ENCODE results near the gene IL23A.
"Not testable (repeated sequence)": the region's sequence is repeated elsewhere in the genome, so short reads cannot be mapped to it uniquely, and the experiment has no call there.

The IL23A gene

DNA sequence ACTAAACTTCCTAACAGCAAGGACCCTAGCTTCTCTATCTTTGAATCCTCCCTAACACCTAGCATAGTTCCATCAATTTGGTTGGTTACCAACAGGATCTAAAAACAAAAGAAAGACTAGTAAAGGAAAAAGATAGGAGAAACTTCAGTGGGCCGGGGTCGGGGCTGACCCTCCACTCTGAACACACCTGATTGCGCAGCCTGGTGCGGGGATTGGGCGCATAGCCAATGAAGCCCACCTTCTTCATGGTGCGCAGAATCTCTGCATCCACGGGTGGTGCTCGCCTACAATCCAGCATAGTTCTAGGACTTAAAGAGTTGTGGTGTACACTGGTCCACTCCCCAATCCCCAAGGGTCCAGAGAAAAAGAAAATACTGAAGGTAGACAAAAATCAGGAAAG, 12.6 kb upstream of the IL23A start:
- DNase-seq (ENCODE audit: low spot score): no peak

DNA sequence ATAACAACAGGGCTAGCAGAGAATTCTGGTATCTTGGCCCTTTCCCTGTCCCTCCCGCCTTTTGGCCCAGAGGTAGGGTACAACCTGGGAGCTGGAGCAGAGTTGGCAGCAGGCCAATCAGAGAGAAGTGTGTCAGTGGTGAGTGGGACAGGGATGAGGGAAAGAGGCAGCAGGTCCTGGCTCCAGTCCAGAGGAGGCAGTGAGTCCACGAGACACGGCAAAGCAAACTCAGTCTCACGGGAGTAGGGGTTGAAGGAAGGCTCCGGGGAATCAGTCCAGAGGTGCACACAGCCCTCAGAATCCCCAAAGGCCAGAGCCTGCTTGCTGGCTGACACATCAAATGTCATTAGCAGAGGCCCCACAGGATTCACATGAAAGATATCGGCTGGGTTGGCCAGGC, 12.2 kb upstream of the IL23A start:
- DNase-seq (ENCODE audit: low spot score): no peak

DNA sequence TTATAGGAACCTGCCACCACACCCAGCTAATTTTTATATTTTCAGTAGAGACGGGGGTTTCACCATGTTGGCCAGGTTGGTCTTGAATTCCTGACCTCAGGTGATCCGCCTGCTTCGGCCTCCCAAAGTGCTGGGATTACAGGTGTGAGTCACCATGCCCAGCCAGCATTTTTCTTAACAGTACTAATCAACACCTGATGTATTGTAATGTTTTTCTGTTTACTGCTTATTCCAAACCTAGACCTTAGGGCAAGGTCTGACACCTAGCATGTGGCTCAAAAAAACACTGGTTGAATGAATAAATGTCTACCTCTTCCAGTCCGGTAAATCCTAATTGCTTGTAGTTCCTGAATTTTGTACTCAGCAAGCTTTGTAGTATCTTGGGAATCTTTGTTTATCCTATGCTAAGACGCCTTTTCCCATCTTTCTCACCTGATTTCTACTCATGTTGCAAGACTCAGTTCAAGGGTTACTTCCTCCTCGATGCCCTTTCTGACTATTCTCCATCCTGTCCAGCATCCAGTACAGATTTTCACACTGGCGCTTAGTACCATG, 7.7 kb upstream of the IL23A start:
- no peak for DNase-seq (ENCODE audit: low spot score)

DNA sequence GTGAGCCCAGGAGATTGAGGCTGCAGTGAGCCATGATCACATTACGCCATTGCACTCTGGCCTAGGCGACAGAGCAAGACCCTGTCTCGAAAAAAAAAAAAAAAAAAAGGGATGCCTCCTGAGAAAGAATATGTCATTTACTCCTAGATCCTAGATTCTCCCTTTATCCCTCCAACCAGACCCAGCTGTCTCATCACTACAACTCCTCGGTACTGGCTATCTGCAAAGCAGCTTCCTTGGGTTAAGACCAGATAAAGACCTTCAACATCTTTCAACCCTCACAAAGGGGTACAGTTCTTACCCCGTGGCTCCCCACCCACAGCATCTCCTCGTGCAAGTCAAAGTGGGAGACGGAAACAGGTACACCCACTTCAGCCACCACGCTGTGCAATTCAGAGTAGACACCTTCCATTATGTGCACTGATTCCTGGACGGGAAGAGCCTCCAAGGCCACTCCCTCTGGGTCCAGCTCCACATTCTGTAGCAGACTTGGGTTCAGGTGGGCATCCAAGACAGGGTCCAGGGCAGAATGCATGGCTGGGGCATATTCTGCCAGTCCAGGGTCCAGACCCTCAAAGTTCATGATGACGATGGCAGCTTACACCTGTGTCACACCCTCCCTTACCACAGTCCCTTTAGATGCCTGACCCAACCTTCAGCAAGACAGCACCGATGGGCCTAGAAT, 6.0 kb upstream of the IL23A start:
- DNase-seq (ENCODE audit: low spot score): no peak

DNA sequence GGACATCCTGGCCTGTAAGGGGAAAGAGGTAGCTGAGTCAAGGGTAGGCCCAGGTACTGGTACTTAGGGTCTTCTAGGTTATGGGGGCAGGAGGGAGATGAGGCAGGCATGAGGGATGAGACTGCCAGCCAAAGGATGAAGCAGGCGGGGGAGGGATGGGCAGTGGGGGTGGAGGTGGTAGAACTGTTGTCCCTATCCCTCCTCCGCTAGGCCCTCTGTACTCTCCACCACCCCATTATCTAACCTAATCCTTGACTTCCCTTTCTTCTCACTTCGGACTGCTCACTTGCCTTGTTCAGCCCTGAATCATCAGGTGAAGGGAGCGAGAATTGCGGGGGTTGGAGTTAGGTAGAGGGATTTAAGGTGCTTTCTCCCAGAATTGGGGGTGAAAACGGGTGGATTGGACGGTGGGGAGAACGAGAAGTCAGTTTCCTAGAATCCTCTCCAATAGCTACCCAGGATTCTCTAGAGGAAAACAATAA, 5.4 kb upstream of the IL23A start:
- DNase-seq (ENCODE audit: low spot score): no peak

DNA sequence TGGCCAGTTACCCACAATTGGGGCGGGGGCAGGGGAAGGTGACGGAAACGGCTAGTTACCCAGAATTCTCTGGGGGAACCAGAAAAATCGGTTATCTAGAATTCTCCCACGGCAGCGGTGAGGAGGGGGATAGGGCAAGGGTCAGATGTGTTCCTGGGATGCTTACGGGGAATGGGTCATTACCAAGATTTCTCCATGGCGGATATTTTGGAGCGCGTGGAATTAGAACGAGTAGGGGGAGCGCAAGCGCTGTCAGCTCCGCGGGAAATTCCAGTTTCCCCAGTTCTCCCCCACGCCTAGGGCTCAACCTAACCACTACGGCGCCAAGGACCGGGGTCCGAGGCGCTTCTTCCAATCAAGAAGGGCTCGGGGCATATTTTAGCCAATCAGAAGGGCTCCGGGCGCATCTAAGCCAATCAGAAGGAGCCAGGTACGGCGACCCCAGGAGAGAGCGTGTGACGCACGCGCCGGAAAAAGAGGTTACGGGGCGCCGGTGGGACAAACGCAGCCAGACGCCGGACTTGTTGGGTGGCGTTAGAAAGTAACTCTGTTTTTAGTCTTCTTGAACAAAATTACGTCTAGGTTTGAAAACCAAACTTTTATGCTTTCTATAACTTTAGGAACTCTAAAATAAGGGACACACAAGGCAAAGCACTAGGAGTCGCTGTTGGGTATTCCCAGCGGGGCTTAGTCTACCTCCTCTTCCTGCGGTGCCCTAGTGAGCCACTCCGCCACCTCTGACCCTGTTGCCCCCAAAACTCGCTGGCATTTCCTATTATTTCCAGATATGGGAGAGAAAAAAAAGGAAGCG, 4.8 kb upstream of the IL23A start, which contains the start of gene PAN2:
TSS of gene PAN2 (minus strand) at position 322 of the 811 bp plus-strand sequence. CDS start 906 bp downstream, outside the sequence.
- DNase-seq (ENCODE audit: low spot score): peak; percentile 98

DNA sequence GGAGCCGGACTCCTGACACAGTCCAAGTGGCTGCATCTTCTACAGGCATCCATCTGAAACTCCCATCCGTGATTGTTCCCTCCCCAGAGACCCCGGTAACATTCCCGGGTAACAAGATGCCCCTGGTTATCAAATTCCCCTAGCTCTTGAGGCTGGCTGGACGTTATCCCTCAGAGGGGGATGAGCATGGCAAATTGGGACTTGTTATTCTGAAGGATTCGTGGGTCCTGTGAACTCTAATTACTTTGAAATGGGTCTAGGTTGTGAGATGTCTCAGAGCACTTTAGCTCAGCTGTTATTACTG, 4.2 kb upstream of the IL23A start:
- DNase-seq (ENCODE audit: low spot score): no peak

DNA sequence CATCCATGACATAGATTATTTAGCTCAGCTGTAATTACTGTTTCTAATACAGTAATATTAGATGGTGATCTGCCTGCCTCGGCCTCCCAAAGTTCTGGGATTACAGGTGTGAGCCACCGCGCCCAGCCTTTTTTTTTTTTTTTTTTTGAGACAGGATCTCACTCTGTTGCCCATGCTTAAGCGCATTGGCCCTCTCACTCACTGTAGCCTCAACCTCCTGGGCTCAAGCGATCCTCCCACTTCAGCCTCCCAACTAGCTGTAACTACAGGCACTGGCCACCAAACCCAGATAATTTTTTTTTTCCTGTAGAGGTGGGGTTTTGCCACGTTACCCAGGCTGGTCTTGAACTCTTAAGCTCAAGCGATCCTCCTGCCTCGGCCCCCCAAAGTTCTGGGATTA, 3.2 kb upstream of the IL23A start:
- DNase-seq (ENCODE audit: low spot score): not testable (repeated sequence)

DNA sequence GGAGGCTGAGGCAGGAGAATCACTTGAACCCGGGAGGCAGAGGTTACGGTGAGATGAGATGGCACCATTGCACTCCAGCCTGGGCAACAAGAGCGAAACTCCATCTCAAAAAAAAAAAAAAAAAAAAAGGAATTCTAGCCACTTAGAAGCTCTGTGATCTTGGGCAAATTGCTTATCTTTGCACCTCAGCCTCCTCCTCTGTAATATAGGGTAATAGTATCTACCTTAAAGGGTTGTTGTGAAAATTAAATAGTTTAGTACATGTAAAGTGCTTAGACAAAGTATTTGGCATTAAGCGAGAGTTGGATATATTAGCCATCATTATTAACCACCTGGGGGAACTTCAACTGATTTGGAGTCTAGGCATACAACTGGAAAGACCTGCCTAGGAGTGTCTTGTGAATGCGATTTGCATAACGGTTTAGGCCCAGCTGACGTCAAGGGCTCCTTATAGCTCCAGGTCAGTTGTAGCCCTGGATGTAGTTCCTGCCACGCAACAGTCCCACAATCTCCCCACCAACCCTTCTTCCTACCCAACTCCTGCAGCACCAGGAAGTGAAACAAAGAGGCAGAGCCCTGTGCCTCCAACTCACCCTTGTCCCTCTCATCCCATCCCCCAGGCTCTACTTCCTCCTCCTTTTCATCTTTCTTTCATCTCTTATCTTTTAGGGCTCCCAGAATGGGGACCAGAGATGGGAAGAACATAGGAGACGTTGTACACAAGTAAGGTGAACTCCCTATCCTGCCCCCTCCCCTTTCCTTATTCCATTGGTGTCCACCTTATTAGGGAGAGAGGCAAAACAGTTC, 2.1 kb upstream of the IL23A start:
- no peak for DNase-seq (ENCODE audit: low spot score)

DNA sequence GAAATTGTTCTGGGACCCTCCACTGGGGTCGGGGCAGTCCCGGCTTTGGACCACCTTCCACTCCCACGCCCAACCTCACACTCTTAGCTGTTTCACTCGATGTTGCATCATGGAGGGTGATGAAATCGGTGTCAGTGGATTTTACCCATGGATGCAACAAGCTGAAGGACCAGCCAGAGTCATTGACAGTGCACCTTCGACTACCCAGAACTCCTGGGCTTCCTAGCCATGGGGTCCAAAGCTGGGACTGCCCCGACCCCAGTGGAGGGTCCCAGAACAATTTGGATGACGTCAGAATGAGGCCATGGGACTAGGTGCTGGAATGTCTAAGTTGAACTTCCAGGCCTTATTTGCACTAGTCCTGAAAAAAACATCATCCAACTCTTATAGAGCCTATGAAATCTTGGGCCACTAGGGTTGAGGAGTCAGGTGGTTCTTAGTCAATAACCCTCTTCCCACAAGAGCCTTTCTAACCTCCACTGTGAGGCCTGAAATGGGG, 882 bp upstream of the IL23A start:
- DNase-seq (ENCODE audit: low spot score): no peak

DNA sequence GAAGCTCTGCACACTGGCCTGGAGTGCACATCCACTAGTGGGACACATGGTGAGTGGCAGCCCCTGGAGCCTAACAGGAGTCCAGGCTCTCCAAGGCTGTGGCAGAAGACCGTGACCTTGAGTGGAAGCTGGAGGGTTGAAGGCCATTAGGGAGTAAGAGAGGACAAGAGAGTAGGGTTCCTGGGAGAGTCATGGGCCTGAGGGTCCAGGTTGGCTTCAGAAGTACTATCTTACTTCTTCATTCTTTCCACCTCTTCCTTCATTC, 406 bp downstream of the IL23A start:
- no peak for DNase-seq (ENCODE audit: low spot score)

DNA sequence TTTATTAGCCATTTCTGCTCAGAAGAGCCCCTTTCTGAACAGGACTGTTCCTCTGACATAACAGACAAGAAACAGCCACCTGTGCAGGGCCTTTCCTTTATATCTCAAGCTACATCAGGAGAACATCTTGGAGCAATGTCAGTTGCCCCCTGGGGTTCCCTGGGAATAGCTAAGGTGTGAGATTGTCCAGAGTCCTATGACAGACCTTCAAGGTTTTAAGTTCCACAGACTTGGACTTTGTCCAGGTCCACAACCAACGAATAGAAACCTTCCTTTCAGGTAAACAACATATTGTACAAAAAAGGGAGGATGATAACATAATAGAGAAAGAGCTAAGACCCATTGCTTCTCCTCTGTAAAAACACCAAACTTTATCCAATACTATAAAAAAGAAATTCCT, 2.9 kb downstream of the IL23A start:
- DNase-seq (ENCODE audit: low spot score): no peak

DNA sequence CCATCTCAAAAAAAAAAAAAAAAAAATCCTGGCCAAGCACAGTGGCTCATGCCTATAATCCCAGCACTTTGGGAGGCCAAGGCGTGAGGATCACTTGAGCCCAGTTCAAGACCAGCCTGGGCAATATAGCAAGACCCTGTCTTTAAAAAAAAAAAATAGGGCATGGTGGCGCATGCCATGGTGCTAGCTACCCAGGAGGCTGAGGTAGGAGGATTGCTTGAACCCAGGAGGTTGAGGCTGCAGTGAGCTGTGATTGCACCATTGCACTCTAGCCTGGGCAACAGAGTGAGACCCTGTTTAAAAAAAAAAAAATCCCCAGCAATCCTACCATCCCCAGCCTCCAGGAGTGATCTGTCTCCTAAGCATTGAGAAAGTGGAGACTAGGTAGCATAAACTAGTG, 3.6 kb downstream of the IL23A start:
- DNase-seq (ENCODE audit: low spot score): not testable (repeated sequence)

DNA sequence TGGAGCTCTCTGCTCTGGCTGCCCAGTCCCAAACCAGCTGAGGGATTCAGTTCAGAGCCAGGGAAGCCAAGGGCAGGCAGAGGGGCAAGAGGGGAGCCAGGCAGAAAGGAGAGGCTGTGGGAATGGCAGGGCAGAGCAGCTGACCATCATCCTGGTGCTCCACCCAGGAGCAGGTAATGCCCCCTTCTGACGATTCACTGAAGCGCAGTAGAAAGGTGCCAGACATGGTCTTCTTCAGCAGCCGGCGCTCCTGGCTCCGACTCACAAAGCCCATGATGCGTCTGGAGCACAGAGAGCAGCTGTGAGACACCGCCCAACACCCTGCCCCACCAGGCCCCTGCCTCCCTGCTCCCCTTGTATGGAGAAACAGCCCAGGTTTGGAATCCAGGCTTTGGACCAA, 8.0 kb downstream of the IL23A start:
- peak; percentile 56 for DNase-seq (ENCODE audit: low spot score)

DNA sequence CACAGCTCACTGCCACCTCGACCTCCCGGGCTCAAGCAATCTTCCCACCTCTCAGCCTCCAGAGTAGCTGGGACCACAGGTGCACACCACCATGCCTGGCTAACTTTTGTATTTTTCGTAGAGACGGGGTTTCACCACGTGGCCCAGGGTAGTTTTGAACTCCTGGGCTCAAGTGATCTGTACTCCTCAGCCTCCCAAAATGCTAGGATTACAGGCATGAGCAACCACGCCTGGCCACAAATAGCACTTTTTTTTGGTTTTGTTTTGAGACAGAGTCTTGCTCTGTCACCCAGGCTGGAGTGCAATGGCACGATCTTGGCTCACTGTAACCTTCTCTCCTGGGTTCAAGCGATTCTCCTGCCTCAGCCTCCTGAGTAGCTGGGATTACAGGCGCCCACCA, 8.6 kb downstream of the IL23A start:
- not testable (repeated sequence) for DNase-seq (ENCODE audit: low spot score)

DNA sequence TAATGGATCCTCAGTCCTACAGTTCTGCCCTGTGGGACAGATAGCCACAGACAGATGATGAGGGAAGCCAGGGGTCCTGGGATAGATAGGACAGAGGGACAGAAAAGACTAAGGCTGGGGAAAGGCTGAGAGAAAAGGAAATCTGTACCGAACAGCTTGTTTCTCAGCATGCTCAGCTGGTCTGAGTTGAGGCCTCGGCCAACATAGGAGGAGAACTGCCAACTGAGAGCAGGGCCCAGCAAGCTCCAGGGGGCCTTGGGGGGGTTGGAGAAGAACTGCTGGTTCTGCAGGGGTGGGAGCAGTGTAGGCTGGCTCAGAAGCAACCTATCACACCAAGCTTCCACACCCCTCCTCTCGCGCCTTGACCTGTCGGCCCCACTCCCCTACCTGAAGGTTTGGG, 10.1 kb downstream of the IL23A start:
- DNase-seq (ENCODE audit: low spot score): peak; percentile 91

DNA sequence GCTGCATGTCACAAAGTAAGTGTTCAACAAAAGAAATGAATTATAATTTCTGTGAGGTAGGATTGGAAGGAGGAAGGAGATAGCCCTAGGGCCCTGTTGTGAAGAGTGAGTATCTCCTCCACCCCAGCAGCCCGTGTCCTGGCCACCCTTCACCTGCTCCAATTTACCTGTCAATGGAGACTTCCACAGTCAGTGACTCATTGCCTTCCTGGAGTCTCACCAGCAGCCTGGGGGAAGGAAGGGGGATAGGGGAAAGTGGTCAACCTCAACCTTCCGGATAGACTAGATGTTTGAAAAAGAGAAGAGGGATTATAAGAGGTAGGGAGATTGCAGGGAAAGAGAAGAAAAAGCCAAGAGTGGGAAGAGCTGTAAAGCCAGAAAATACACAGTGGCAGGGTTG, 12.0 kb downstream of the IL23A start:
- DNase-seq (ENCODE audit: low spot score): no peak

DNA sequence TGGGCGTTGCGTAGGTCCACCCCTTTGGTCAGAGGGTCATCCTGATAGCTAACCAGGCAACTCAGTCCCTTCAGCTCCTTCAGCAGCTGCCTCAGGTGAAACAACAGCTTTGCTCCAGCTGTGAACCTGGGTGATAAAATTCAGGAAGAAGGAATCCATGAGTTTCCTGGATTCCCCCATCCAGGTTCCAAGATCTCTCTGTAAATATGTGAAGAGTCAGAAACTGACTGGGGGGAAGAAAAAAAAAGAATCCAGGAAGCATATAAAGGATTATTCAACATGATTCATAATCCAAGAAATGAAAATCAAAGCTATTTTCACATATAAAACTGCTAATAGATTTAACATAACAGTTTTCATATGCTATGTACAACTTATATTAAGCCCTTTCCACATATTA, 12.6 kb downstream of the IL23A start:
- no peak for DNase-seq (ENCODE audit: low spot score)

DNA sequence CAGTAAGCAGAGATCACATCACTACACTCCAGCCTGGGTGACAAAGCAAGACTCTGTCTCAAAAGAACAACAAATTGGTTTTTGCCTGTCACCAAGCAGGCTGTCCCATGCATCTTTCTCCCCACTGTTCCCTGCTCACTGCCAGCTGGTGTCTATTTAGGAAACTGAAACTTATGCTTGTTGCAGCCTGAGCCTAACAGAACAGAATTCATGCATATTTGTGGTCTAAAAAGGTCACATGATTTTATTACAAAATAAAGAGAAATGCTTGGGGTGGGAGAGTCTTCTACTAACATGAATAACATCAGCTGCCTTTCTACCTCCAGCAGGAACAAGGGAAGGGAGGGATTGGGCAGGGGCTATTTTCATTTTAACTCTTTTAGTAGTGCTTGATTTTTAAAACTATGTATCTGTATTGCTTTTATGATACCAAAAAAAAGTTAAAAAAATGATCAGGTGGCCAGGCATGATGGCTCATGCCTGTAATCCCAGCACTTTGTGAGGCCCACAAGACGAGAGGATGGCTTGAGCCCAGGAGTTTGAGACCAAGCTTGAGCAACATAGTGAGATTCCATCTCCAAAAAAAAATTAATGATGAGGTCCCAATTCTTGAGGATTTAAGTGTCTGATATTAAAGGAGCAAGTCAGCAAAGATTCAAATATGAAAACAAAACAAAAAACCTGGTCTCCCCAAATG, 20.3 kb downstream of the IL23A start:
- peak; percentile 15 for DNase-seq (ENCODE audit: low spot score)

DNA sequence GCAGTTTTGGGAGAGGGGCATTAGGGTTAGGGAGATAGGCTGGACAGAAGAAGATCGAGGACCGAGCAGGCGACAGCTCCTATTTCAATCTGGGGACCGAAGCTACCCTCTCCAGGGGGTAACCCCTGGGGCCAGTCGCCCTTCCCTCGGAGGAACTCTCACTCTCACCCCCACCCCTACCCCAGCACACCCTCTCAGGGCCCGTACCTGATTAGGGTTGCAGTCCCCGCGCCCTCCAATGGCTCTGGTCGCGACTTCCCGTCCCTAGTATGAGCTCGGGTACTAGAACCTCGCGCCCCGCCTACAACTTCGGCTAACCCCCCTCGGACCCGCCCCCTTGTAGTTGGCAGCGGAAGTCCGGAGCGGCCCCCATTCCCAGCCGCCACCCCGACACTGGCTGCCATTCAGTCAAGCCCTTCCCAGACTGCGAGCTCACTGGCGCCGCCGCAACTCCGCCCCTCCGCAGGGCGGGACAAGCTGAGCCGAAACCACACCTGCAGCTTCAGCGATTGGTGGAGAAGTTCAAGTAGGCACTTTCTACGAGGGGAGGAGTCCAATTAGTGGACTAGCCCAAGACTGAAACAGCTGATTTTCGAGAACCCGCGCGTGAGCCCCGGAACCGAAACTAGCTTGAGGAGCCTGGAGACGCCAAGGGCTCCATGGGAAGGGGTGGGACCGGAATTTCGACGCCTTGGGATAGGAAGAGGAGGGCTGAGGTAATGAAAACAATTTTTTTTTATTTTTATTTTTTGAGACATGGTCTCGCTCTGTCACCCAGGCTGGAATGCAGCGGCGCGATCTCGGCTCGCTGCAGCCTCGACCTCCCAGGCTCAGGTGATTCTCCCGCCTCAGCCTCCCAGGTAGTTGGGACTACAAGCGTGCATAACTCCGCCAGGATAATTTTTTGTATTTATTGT, 21.4 kb downstream of the IL23A start, which contains the start of gene STAT2:
TSS of gene STAT2 (minus strand) at position 257 of the 917 bp plus-strand sequence. CDS start 3,536 bp downstream, outside the sequence.
- DNase-seq (ENCODE audit: low spot score): peak; percentile 100
